ENCODE data around the gene IFNGR2. TPM values are rescaled to one million over a fixed set of nuclear protein-coding genes. Genes with fewer than 3 reads are reported as not detected.
"Not testable (repeated sequence)": the region's sequence is repeated elsewhere in the genome, so short reads cannot be mapped to it uniquely, and the experiment has no call there.

Gene IFNGR2
- total and polyA plus RNA-seq, 3 experiments from 2014 or later = 2.3 to 3.1 (median 3.1) TPM

GRCh38 chr21:33362044-33362555, 41.1 kb upstream of the IFNGR2 start:
- peak; percentile 51 to 86 (median 84) for DNase-seq
- H3K9me3 Mint-ChIP-seq = peaks cover under 1 to 11% (median 5%) of the 10 kb centered on the region in 5 donors
- peaks cover 0 to 3% of the 10 kb centered on the region in 2 donors for H3K27me3 Mint-ChIP-seq
- CTCF ChIA-PET = interaction anchor here (0.9 to 3.3 kb wide), 38 partner anchors 9 to 530 kb away, joined by 3 to 34 read pairs (median 6); partner anchors contain the start of genes IFNAR1 and TMEM50B
- POLR2A ChIA-PET = interaction anchor here (0.6 to 2.5 kb wide), 16 partner anchors 12 to 591 kb away, joined by 3 to 37 read pairs (median 5); partner anchors contain the start of genes DNAJC28, IFNAR1, IFNGR2 and PAXBP1
- H3K4me3 ChIP-seq (ENCODE audit: low read length) = peak overlapping the region; percentile 76
- H3K9me3 ChIP-seq (ENCODE audit: low read length) = peaks cover 9% of the 10 kb centered on the region
- peaks cover 21% of the 10 kb centered on the region for H3K4me1 ChIP-seq (ENCODE audit: insufficient read depth, low read length)
- H3K27me3 ChIP-seq (ENCODE audit: insufficient read depth, low read length, poor library complexity, severe bottlenecking) = no peaks in the 10 kb centered on the region
- peaks cover 0 to 10% (median 9%) of the 10 kb centered on the region in 3 donors for H3K36me3 Mint-ChIP-seq
- H3K4me1 Mint-ChIP-seq = peaks cover 14 to 21% (median 20%) of the 10 kb centered on the region in 3 donors
- H3K27ac Mint-ChIP-seq = peak overlapping the region; percentile 89 to 99 (median 92)
- H3K4me3 Mint-ChIP-seq = peak overlapping the region; percentile 84 to 92 (median 87)
- peak overlapping the region; percentile 62 for H3K27ac ChIP-seq (ENCODE audit: low read depth, low read length)
- no peaks in the 10 kb centered on the region for H3K36me3 ChIP-seq (ENCODE audit: insufficient read depth, low read length)

- DNase-seq; H3K27me3 Mint-ChIP-seq; POLR2A ChIA-PET; H3K27ac Mint-ChIP-seq; H3K4me3 ChIP-seq (ENCODE audit: low read length); H3K27me3 ChIP-seq (ENCODE audit: insufficient read depth, low read length, poor library complexity, severe bottlenecking); H3K4me3 Mint-ChIP-seq; H3K36me3 ChIP-seq (ENCODE audit: insufficient read depth, low read length): not testable (repeated sequence)
- peaks cover 21% of the 10 kb centered on the region for H3K4me1 ChIP-seq (ENCODE audit: insufficient read depth, low read length)
- Mint-ChIP-seq H3K36me3 (peaks cover 2 to 15% (median 2%) of the 10 kb centered on the region in 3 donors), H3K9me3 (peaks cover 5 to 24% (median 16%) of the 10 kb centered on the region in 5 donors), H3K4me1 (peaks cover 14 to 21% (median 20%) of the 10 kb centered on the region in 3 donors)
- CTCF ChIA-PET = interaction anchor here (0.7 kb wide), 1 partner anchor 21 kb away, joined by 4 read pairs; no protein-coding TSS in a partner anchor
- H3K9me3 ChIP-seq (ENCODE audit: low read length) = peaks cover 15% of the 10 kb centered on the region
- H3K27ac ChIP-seq (ENCODE audit: low read depth, low read length) = peak overlapping the region; percentile 7
These were observed 39.2 kb upstream of the IFNGR2 start for GRCh38 chr21:33363911-33364609.

DNA sequence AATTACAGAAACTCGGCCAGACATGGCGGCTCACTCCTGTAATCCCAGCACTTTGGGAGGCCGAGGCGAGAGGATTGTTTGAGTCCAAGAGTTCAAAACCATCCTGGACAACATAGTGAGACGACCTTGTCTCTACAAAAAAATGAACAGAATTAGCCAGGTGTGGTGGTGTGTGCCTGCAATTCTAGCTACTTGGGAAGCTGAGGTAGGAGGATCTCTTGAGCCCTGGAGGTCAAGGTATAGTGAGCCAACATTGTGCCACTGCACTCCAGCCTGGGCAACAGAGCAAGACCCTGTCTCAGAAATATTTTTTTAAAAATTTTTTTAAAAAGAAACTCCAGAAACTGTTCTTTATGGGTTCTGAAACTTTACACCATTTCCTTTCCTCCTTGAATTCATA, 38.4 kb upstream of the IFNGR2 start:
- Histone ChIP-seq H3K27ac (ENCODE audit: low read depth, low read length) (no peak overlapping the region), H3K4me1 (ENCODE audit: insufficient read depth, low read length) (peaks cover 21% of the 10 kb centered on the region), H3K27me3 (ENCODE audit: insufficient read depth, low read length, poor library complexity, severe bottlenecking) (no peaks in the 10 kb centered on the region), H3K9me3 (ENCODE audit: low read length) (peaks cover 15% of the 10 kb centered on the region), H3K36me3 (ENCODE audit: insufficient read depth, low read length) (no peaks in the 10 kb centered on the region), H3K4me3 (ENCODE audit: low read length) (no peak overlapping the region)
- CTCF ChIA-PET = no interaction called here
- POLR2A ChIA-PET = no interaction called here
- Mint-ChIP-seq H3K27me3 (peaks cover 0 to 3% of the 10 kb centered on the region in 2 donors), H3K27ac (no peak overlapping the region), H3K4me1 (peaks cover 14 to 21% (median 20%) of the 10 kb centered on the region in 3 donors), H3K9me3 (peaks cover 5 to 24% (median 16%) of the 10 kb centered on the region in 5 donors), H3K36me3 (peaks cover 2 to 15% (median 2%) of the 10 kb centered on the region in 3 donors), H3K4me3 (no peak overlapping the region)
- no peak for DNase-seq

DNA sequence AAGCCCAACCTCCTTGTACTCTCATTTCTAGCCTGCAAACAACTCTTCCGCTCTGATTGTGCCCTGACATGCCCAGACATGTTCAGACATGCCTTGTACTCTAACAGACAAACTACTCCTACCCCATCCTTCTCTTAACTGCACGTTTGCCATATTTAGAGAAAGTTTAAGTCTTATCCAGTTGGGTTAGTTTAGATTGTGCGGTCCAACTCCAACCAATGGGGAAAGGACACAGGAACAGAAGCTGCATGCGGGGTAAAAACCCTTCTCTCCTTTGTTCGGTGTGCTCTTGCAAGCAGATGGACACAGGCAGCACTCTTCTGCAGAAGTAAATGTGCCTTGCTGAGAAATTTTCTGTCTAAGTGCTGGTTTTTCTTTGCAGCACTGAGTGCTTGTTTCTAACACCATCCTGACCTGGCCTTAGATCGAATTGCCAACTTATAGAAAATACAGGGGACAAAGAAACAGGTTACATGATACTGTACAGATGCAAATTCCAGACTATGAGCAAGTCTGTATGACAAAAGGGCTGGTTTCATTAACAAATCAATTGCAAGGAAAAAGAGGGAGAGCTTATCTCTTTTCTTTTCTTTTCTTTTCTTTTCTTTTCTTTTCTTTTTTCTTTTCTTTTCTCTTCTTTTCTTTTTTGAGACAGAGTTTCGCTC, 35.8 kb upstream of the IFNGR2 start:
- Histone ChIP-seq H3K36me3 (ENCODE audit: insufficient read depth, low read length) (no peaks in the 10 kb centered on the region), H3K27ac (ENCODE audit: low read depth, low read length) (no peak overlapping the region), H3K4me3 (ENCODE audit: low read length) (no peak overlapping the region), H3K9me3 (ENCODE audit: low read length) (peaks cover 15% of the 10 kb centered on the region), H3K27me3 (ENCODE audit: insufficient read depth, low read length, poor library complexity, severe bottlenecking) (no peaks in the 10 kb centered on the region), H3K4me1 (ENCODE audit: insufficient read depth, low read length) (peaks cover 5% of the 10 kb centered on the region)
- no peak overlapping the region for H3K4me3 Mint-ChIP-seq
- H3K27ac Mint-ChIP-seq = peak overlapping the region in 1 of 8 donors; percentile 64
- DNase-seq = no peak
- ChIA-PET CTCF (interaction anchor here (1.0 to 1.6 kb wide), 2 partner anchors 20 to 77 kb away, joined by 3 to 6 read pairs; no protein-coding TSS in a partner anchor), POLR2A (no interaction called here)
- peaks cover 5 to 24% (median 16%) of the 10 kb centered on the region in 5 donors for H3K9me3 Mint-ChIP-seq
- H3K36me3 Mint-ChIP-seq = peaks cover 0 to 15% (median 2%) of the 10 kb centered on the region in 3 donors
- H3K27me3 Mint-ChIP-seq = peaks cover 4 to 8% of the 10 kb centered on the region in 2 donors
- peaks cover 4% of the 10 kb centered on the region in 3 donors for H3K4me1 Mint-ChIP-seq

DNA sequence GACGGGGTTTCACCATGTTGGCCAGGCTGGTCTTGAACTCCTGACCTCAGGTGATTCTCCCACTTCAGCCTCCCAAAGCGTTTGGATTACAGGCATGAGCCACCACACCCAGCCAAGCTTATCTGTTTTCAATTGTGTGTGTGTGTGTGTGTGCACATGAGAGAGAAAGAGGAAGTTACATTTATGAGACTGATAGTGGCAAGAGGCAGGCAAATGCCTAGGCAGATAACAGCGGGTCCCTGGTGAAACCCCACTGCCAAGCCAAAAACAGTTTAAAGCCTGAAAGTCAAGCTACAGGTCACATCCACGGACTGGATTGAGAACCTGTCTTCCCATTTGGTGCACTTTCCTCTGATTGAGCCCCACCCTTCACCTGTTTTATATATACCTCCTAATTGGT, 35.1 kb upstream of the IFNGR2 start:
- H3K27ac Mint-ChIP-seq = no peak overlapping the region
- Histone ChIP-seq H3K4me1 (ENCODE audit: insufficient read depth, low read length) (no peaks in the 10 kb centered on the region), H3K36me3 (ENCODE audit: insufficient read depth, low read length) (no peaks in the 10 kb centered on the region), H3K27me3 (ENCODE audit: insufficient read depth, low read length, poor library complexity, severe bottlenecking) (no peaks in the 10 kb centered on the region), H3K9me3 (ENCODE audit: low read length) (peaks cover 15% of the 10 kb centered on the region), H3K4me3 (ENCODE audit: low read length) (no peak overlapping the region), H3K27ac (ENCODE audit: low read depth, low read length) (no peak overlapping the region)
- no peak overlapping the region for H3K4me3 Mint-ChIP-seq
- H3K4me1 Mint-ChIP-seq = no peaks in the 10 kb centered on the region
- no peak for DNase-seq
- H3K9me3 Mint-ChIP-seq = peaks cover 5 to 24% (median 16%) of the 10 kb centered on the region in 5 donors
- H3K36me3 Mint-ChIP-seq = peaks cover 0 to 15% (median 2%) of the 10 kb centered on the region in 3 donors
- ChIA-PET POLR2A (no interaction called here), CTCF (interaction anchor here (1.0 to 1.6 kb wide), 2 partner anchors 20 to 77 kb away, joined by 3 to 6 read pairs; no protein-coding TSS in a partner anchor)
- peaks cover 4 to 8% of the 10 kb centered on the region in 2 donors for H3K27me3 Mint-ChIP-seq

GRCh38 chr21:33368576-33368975, 34.6 kb upstream of the IFNGR2 start:
- Histone ChIP-seq H3K27me3 (ENCODE audit: insufficient read depth, low read length, poor library complexity, severe bottlenecking) (no peaks in the 10 kb centered on the region), H3K4me1 (ENCODE audit: insufficient read depth, low read length) (no peaks in the 10 kb centered on the region), H3K36me3 (ENCODE audit: insufficient read depth, low read length) (no peaks in the 10 kb centered on the region), H3K27ac (ENCODE audit: low read depth, low read length) (no peak overlapping the region), H3K4me3 (ENCODE audit: low read length) (no peak overlapping the region), H3K9me3 (ENCODE audit: low read length) (peaks cover 15% of the 10 kb centered on the region)
- Mint-ChIP-seq H3K27ac (no peak overlapping the region), H3K9me3 (peaks cover 5 to 24% (median 16%) of the 10 kb centered on the region in 5 donors), H3K4me1 (no peaks in the 10 kb centered on the region), H3K36me3 (peaks cover 0 to 15% (median 2%) of the 10 kb centered on the region in 3 donors), H3K27me3 (peaks cover 4 to 8% of the 10 kb centered on the region in 2 donors), H3K4me3 (no peak overlapping the region)
- CTCF ChIA-PET = interaction anchor here (1.0 to 1.6 kb wide), 2 partner anchors 21 to 76 kb away, joined by 3 to 6 read pairs; no protein-coding TSS in a partner anchor
- no peak for DNase-seq
- POLR2A ChIA-PET = interaction anchor here (0.7 to 0.9 kb wide), 2 partner anchors 167 to 301 kb away, joined by 3 to 9 read pairs; no protein-coding TSS in a partner anchor

DNA sequence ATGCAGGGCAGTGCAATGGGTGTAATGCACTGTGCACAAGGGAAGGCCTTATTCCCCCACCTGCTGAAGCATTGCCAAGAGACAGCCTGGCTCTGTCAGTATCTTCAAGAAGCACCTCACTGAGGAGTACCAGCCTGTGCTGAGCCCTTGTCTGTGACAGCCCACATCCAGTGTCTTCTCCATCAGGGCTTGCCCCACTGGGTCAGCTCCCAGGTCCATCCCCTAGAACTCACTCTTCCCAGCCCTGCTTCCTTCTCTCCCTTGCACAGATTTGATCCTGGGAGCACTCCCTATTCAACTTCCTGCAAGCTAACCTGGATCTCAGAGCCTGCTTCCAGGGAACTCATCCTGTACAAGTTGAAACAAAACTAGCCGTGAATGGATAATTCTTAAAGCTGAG, 33.6 kb upstream of the IFNGR2 start:
- no peak overlapping the region for H3K27ac ChIP-seq (ENCODE audit: low read depth, low read length)
- Mint-ChIP-seq H3K4me1 (peaks cover 1 to 2% (median 2%) of the 10 kb centered on the region in 3 donors), H3K4me3 (no peak overlapping the region), H3K36me3 (peaks cover 0 to 15% (median 2%) of the 10 kb centered on the region in 3 donors), H3K27me3 (peaks cover 4 to 12% of the 10 kb centered on the region in 2 donors), H3K27ac (no peak overlapping the region), H3K9me3 (peaks cover 5 to 24% (median 16%) of the 10 kb centered on the region in 5 donors)
- H3K4me1 ChIP-seq (ENCODE audit: insufficient read depth, low read length) = no peaks in the 10 kb centered on the region
- no peak overlapping the region for H3K4me3 ChIP-seq (ENCODE audit: low read length)
- H3K9me3 ChIP-seq (ENCODE audit: low read length) = peaks cover 15% of the 10 kb centered on the region
- H3K36me3 ChIP-seq (ENCODE audit: insufficient read depth, low read length) = no peaks in the 10 kb centered on the region
- ChIA-PET POLR2A (interaction anchor here (0.9 kb wide), 1 partner anchor 168 kb away, joined by 9 read pairs; no protein-coding TSS in a partner anchor), CTCF (interaction anchor here (0.7 kb wide), 1 partner anchor 45 kb away, joined by 3 read pairs; the partner anchor contains the start of gene IFNAR1)
- DNase-seq = no peak
- H3K27me3 ChIP-seq (ENCODE audit: insufficient read depth, low read length, poor library complexity, severe bottlenecking) = no peaks in the 10 kb centered on the region
